GM18909 (cell line): ENCODE measurements around the gene HDGFL1.

Experiments
- ATAC-seq: cut with Tn5 transposase; IDR thresholded peaks from one replicate; pipeline ENCODE4 v1.9.1; 2021; ENCODE audit warnings: mild to moderate bottlenecking; ENCODE audit not compliant: unreplicated experiment, poor library complexity

The HDGFL1 gene

DNA sequence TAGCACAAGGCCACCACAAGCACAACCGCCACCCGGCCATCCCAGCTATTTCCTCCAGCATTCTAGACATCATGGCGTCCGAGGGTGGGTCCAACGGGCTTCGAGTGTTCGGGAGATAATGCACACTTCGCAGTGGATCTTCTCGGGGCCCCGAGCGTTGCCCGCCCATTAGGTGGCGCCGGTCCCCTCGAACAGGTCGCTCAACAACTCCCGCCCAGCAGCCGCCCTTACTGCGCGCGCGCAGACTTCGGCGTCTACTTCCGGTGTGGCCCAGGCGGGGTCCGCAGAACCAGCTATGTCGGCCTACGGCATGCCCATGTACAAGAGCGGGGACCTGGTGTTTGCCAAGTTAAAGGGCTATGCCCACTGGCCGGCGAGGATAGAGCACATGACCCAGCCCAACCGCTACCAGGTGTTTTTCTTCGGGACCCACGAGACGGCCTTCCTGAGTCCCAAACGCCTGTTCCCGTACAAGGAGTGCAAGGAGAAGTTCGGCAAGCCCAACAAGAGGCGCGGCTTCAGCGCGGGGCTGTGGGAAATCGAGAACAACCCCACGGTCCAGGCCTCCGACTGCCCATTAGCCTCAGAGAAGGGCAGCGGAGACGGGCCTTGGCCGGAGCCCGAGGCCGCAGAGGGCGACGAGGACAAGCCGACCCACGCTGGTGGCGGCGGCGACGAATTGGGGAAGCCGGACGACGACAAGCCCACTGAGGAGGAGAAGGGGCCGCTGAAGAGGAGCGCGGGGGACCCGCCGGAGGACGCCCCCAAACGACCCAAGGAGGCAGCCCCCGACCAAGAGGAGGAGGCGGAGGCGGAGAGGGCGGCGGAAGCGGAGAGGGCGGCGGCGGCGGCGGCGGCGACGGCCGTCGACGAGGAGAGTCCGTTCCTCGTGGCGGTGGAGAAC is at the start of gene HDGFL1:
Gene HDGFL1 (plus strand): TSS at position 286 of the 904 bp plus-strand sequence. CDS start 10 bp downstream, at position 296.
- ATAC-seq: no peak

DNA sequence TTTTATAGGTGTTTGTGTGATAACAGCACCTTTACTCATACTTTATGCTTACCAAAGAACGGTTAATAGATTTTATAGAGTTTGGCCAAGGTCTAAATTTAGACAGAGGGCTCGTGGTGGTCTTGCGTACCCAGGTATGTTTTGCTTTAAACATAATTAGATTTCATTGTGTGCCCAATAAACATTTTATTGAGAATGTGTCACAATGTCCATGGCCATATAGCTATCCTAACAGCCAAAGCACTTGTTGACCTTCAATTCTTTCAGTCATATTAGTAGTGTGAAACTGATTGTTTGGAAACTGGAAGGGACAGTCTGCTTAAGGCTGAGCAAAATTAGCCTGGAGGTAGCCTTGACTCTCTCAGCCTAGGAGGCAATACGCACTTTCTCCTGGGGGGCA is 48.3 kb upstream of the HDGFL1 start:
- no peak for ATAC-seq

DNA sequence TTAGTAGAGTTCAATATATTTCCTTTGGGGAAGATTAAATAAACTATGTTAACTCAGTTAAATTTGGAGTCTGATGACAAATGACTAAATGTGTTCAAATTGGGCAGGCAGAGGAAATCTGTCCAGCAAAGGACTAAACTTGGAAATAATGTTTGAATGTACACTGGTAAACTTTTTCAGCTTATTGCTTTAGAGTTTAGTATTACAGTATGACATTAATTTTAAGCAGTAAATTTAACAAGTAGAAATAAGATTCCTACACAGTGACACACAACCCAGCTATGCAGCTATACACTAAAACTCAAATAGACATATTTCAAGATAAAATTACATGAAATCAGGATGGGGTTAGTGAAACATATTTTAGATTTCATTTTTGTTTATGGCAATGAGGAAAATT is 42.6 kb upstream of the HDGFL1 start:
- no peak for ATAC-seq

DNA sequence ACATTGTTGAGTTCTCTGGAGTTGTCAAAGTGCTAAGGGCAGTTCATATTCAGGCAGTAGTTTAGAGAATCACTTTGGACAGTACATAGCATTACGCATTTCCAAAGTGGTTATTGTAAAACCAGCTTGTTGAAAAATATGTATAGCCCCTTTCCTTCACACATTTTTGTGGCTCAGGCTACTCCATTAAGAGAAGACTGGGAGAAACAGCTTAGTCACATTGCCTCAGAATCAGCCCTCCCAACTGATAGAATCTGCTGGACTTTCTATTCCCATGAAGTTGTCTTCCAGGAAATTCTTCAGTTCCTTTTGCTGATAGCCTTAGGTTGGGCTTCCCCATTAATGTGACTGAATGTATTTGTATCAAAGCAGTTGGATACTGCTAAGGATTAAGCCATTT is 39.5 kb upstream of the HDGFL1 start:
- ATAC-seq: no peak

DNA sequence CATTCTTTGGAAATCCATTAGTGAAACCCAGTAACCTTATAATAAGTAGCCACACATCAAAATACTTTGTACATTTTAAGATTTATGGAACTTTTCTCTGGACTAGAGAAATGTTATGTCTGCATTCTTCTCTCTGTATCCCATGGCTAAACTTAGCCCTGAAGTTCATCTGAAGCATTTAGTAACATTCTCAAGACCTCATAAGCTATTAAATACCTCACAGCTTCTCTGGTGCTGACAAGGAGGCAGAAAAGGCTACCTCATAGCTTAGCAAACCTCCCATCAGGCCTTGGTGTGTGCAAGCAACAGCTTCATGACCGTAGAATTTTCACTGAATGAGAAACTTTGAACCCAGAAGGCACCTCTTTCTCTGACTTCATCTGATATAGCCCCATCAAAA is 38.9 kb upstream of the HDGFL1 start:
- no peak for ATAC-seq

DNA sequence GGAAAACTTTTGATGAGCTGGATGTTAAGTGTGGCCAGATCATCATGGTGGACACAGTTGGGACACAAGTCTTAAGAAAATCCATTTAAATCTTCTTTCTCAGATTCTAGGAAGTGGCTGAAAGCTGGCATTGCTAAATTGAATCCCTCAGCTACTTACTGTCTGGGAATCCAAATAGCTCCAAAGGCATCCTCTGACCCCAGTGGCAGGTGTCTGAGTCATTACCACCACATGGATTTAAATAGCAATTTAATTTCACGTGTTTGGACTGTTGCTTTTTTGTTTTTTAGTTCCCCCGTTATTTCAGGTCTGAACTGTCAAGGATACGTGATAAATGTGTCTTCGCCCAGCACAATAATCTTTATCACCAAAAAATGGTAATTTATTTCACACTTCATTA is 33.2 kb upstream of the HDGFL1 start:
- no peak for ATAC-seq

DNA sequence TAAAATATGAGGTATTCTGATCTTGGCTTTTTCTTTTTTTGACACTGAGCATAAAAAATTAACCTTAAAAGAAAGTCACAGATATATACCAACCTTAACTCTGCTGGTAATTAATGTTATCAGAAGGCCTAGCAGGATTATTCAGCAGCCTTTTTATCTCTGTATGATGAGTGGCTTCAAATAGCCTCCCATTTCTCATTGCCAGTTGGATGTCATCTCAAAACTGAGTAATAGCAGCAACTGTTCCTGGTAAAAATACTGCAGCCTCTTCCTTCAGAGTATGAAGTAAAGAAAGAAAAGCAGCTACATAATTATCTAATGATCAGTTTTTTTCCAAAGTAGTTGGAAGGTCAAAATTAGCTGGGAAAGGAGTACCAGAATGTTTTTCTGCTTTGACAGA is 24.9 kb upstream of the HDGFL1 start:
- ATAC-seq: no peak

DNA sequence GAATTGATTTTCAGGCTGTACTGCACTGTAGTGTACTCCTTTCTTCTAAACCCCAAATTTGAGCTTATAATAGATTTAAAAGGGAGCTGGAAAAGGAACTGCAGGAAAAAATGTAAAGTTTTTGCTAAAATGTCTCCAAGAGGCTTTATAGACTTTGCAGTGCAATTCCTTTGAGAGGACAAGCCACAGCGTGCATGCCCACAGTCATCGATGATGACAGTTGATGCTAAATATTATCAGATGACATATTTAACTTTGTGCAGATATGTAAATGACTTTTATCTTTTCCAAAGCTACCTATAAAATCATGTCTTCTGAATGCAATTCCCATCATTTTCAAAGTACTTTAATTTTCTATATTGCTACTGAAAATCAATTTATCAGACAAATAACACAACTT is 24.3 kb upstream of the HDGFL1 start:
- ATAC-seq: no peak

DNA sequence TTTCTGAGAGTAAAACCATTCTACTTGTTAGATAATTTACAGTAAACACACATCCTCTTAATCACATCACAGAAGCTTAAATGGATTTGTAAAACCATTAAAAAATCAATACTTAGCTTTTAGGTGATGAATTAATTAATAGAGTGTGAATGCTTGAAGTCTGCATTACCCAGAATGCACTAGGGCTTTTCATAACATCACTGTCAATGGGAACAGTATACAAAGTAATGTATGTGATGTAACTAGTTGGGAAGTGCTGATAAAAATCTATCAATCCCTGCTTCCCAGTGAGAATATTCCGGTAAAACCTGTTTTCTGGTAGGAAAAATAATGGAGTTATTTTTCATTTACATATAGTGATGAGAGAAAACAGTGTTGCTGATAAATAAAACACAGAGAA is 23.1 kb upstream of the HDGFL1 start:
- ATAC-seq: no peak

DNA sequence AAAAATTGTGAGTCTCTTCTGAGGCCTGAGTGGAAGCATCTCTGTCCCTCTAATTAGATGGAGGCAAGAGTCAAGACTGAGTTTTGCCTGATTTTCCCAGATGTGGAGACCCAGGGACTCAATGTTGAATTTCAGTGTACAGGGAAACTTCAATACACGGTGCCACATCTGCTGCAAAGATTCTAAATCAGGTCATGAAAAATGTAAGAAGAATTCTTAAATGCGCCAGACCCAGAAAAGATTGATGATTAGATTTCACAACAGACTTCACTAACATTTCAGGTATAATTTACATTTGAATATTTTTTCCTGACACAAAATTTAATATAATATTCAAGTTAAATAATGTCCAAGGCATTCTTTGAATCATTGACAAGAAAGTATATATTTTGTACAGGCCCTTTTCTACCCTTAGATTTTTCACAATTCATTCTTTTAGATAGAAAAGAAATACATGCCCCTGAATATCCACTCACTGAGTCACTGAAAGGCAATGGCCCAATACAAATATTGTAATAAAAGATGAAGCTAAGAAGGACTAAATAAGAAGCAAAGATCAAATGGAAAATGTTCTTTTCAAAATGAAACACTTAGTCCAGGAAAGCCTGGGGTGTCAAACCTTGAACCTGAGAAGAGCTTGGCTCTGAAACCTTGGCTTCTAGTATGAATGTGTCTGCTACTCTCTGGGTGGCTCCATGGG is 18.2 kb upstream of the HDGFL1 start:
- ATAC-seq: no peak

DNA sequence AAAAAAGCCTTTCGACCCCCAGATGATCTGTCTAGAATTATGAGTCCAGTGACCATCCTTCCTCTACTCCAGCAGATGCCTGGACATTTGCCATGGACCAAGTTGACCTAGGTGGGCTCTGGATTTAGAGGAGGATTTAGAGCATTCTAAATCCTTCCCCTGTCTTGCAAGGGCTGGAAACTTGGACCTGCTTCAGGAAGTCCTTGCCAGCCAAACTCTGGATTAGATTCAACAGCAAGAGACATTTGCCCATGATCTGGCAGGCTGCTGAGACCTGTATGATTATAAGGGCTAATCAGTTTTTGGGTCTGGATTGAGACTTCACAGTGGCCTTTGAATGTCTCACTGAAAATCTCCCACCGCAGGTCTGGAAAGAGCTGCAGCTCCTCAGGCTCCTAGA is 13.1 kb upstream of the HDGFL1 start:
- ATAC-seq: no peak

DNA sequence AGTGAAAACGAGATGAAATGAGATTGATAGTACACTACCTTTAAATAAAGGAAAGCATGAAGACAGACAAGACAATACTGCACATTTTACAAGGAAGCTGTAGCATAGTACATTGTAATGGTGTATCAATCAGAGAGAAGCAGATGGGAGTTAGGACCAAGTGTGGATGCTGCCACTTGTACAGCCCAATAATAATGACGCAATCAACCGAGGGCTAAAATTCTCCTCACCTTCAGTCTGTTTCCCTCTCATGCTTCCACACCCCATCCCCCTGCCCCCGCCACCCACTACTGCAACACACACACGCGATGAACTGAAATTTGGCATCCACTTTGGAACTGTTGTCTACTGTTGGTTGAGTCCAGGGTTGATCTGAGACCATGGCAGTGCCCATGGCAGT is 12.4 kb upstream of the HDGFL1 start:
- ATAC-seq: no peak

DNA sequence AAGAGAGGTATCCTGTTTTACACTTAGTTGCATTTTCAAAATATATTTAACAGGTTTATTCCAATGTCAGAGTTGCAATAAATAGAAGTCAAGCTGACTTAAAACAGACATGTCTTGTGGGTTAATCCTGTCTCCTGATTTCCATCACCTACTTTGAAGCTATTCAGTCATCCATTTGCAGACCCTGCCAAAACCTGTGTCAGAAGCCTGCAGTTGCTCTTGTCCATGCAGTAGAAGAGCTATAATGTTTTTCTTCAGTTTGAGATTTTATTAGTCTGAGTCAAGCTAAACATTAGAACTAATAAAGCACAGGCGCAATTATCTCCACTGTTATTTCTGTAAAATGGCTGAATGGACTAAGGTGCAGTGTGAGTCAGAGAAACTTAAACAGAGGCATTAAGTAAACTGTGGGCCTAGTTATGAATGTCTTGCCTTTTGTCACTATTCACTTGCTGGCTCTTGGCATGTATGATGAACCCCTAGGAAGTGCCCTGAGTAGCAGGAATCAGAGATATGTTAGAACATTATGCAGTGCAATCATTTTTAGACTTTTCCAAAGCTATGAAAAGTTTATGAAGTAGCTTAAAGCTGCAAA is 11.0 kb upstream of the HDGFL1 start:
- ATAC-seq: no peak

DNA sequence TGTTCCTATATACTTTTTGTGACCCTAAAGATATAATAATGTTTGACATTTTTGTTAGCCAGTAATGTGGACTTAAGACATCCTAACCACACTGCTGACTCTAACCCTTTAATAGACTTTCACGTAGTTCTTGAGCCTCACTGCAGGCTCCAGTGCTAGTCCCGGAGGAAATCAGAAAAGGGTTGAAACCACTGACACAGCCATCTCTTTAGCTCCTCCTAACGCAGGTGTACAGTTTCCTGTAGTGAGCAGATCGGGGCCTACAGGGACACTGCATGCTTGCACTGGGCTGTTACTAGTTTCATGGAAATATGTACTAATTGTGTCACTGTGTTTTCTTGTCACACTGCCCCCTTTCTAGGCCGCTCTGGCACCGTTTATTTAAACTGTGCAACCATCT is 512 bp upstream of the HDGFL1 start:
- no peak for ATAC-seq

DNA sequence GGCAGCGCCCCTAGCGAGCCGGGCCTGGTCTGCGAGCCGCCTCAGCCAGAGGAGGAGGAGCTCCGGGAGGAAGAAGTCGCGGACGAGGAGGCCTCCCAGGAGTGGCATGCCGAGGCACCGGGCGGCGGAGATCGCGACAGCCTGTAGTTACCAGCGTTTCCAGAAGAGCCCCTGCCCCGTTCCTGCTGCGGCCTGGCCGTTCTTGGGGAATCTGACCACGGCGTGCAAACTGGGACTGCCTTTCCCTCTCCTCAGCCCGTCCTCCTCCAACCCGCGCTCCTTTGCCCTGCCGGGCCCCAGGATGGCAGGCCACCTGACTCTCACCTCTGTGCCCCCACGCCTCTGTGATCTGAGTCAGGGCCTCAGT is 802 bp downstream of the HDGFL1 start:
- no peak for ATAC-seq

DNA sequence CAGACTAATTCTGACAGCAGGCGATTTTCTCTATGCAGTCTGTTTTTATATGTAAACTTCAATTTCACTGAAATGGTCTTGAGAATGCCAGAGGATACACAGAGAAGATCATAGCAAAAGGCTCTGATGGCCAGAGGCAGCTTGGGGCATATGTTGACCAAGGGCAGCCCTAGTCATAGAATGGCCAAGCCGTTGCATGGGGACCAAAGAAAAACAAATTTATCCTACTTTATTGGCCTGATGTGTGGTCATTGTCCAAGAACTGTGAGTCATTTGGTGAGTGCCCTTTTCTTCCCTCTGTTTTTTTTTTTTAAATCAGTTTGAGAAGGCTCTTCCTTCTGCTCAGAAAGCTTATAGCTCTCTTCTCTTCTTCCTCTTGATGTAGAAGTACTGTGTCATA is 5.8 kb downstream of the HDGFL1 start:
- ATAC-seq: no peak

DNA sequence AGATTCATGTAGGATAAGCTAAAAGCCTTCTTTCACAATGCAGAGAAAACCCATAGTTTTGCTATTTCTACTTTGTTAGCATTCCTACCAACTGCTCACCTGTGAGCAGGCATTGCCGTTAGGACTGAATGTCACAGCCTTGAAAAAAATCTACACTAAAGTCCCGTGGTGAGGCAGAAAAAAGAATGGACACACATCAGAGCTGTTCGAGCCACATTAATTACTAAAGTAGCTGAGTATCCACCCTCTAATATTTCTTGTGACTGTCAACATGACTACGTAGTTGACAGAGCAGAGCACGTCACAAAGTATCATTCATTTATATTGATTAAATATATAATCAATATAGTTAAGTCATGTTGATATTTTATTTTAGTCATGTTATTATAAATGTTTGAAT is 10.1 kb downstream of the HDGFL1 start:
- ATAC-seq: no peak

DNA sequence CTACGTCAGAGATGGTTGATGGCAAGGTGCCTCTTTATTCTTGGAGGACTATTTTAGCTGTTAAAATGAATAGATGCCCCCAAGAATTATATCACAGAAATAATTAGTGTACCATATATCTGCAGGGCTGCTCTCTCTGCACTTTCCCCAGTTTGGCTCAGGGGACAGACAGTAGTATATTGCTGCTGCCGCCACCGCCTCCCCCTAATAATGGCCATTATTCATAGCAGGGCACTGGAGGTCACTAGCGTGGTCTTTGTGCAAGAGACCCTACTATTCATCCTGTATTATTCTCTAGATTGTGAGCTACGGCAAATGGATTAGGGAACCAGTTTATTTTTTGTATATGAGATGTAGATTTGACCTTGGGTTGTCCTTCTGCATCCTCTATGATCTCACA is 11.0 kb downstream of the HDGFL1 start:
- ATAC-seq: no peak

DNA sequence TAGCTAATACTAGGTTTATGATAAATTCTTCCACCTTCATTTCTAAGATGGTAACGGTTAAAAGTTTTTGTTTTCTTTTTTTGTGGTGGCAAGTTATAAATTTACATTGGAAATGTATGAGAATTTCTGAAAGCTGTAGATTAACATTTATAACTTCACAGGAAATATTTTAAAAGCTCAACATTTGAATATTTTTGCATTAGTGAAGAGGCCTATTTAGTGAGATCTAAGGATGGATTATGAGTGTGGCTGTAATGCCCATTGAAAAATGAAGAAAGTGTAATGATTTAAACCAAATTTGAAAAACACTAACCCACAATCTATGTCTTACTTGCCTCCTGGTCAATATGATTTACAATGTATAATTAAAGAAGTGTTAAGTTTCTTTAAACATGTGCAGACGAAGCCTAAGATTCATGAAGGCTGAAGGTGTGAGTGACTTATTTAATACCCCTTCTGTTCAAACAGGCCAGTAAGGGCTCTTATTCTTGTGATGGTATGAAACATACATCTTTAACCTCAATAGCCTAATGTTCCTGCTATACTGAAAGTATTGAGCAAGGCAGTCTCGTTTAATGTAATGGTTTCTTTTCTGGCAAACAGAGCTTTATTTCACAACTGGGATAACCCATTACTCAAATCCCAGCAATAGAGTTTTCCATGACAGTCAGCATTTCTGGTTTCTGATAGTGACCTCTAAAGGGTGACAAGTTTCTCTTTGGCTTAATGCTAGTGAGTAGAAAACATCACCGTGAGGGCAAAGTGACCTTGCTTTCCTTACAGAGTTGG is 13.2 kb downstream of the HDGFL1 start:
- ATAC-seq: no peak

DNA sequence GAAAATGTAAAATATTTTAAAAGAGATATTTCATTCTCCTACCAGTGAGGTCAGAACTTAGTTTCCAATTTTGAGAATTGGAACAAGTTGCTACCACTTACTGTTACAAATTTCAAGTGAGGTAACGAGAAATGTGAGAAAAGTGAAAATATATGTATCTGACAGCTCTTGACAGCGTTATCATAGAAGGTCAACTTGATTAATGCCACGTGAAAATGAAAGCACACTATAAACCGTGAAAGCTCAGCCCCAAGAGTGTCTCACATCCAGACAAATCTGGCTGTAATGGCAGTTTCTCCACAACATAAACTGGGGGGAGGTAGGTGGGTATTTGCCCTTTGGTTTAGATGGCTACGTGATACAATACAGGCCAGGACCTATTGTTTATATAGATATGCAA is 13.9 kb downstream of the HDGFL1 start:
- no peak for ATAC-seq

DNA sequence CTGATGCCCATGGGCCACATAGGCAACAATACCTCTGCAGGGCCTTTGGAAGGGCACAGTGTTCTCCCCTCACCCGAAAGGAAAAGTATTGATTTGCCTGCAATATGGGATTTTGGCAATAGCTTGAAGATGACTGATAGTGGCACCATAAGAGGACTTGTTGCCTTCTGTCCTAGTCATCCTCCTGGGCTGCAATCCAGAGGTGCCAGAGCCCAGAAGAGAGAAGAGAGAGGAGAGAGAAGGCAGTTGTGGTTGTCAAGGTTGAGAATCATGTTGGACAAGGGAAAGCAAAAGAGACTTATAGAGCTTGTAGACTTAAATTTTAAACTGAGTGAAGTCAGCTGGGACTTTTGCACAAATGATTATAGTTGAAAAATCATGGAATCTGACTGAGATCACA is 14.6 kb downstream of the HDGFL1 start:
- ATAC-seq: no peak
